GM21526 (cell line): Measurements from ENCODE around the gene MTHFSD.

Source experiments
- ATAC-seq: cut with Tn5 transposase; IDR thresholded peaks from one replicate; pipeline ENCODE4 v1.9.1; 2021; ENCODE audit warnings: moderate library complexity; ENCODE audit not compliant: unreplicated experiment, low FRiP score

The MTHFSD gene

DNA sequence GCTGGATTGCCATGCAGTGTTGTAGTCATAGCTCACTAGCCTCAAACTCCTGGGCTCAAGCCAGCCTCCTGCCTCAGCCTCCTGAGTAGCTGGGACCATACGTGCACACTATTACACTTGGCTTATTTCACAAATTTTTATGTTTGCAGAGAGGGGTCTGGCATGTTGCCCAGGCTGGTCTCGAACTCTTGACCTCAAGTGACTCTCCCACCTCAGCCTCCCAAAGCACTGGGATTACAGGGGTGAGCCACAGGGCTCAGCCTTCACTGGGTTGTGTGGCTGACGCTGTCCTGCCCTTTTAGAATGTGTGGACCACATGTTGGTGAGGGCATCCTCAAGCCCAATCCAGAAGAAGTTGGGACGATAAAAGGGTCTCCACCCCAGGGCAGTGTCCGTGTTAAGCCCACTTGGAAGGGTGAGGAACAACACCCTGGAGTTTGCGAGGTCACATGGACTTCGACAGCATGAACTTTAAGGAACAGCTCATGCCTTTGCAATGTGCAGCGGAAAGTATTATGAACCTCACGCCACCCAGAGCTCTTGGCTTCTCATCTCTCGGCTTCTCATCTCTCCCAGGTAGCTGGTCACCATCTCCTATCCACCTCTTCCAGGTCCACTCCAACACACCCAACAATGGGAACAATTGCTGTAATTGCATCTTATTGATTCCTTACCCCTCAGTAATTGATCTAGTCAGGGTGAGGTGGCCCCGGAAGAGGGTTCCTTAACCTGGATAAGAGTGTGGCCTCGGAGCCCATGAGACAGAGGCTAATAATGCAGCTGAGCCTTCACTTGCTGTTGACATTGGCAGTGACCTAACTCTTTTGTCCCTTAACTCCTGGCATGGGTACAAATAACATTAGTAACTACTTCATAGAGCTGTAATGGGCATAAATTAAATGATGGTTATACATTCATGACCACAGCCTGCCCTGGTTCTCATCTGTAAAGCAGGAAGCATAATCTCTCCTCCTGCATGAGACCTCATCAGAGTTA is 30.0 kb upstream of the MTHFSD start:
- ATAC-seq, result no peak

GRCh38 chr16:86584071-86584685 is 29.1 kb upstream of the MTHFSD start:
- no peak for ATAC-seq

DNA sequence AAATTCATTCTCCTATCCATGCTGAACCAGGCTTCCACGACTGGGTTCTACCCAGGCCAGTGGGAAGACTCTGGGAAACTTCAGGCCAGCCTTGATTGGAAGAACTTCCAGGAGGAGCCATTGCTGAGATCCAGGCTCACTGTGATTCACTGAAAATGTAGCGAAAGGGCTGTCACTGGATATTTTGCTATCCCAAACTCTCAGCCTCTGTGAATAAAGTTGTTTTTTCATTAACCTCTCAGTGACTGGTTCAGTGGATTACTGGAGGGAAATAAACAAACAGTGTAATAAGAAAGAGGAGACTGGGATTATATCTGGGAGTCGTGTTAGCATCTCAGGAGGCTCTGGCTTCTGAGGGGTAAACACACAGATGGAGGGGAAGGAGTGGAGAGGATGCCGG is 26.4 kb upstream of the MTHFSD start:
- no peak for ATAC-seq

DNA sequence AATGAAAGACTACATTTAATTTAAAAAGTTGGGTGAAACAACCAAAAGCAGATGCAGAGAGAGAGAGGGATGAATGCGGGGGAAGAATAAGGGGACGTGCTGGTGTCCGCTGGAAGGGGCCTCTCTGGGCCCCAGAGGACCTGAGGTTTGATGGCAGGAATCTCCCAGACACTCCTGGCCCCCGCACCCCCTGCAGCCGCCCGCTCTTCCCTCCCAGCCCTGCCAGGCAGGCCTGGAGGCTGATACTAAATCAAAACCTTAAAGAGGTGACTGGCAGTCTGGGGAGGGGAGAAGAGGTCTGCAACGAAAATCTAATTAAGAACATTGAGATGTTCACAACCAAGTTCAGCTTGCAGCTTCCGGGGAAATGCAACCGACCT is 25.7 kb upstream of the MTHFSD start:
- ATAC-seq, result no peak

DNA sequence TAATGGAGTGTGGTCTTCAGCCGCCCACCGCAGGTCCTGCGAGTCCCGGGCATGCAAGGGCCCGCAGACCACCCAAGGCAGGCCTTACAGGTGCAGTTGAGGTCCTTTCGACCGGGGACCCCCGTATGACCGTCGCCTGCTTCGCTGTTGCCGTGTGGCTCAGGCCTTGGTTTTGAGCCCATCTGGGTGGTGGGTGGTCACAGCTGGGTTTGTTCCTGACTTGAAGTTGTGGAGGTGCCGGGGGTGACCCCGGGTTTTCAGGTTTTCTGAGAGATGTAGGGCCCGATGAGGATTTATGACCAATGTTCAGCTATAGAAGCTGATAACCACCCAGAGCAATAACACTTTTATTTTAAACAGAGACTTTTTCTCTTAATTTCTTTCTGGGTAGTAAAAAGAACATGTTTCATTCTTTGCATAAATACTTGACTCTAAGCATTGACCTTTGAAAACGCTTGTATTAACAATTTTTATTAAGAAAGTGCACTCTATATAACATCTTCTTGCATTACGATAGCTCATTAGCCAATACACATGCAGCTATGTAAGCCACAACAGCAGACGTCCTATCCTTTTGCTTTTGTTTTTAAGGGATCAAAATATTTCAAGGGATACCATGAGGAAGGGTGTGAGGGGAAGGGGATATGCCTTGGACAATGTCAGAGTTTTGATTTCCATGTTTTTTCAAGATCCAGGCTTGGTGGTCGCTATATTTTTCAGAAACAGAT is 25.2 kb upstream of the MTHFSD start:
- ATAC-seq, result no peak

- no peak for ATAC-seq
Measured at GRCh38 chr16:86579268-86580062, 24.4 kb upstream of the MTHFSD start.

- ATAC-seq, result no peak
Measured at GRCh38 chr16:86578611-86579267, 23.7 kb upstream of the MTHFSD start.

DNA sequence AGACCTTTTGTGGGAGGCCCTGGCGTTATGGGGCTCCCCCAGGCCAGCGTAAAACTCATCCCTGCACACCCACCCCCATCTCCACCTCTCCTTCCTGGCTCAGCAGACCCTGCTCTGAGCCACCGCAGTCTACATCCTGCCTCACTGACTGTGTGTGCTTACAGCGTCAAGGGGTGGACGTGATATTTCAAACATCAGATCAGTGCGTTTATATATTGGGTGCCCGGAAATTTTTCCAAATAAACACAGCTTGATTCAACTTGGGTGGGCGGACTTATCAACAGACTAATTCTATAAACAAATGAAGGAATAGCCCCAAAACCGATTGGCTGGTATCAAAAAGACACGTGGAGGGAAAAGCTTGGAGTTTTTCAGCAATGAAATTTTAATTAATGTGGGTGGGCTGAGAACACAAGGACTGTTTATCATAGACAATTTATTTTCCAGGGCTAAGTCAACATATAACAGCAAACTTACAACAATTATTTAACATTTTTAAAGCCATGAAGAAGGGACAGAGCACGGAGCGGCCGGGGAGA is 23.1 kb upstream of the MTHFSD start, which contains the start of gene FOXL1:
Gene FOXL1, plus strand, starts transcription at position 489 of the 539 bp plus-strand sequence. CDS start 175 bp downstream, outside the sequence.
- no peak for ATAC-seq

- no peak for ATAC-seq
Measured at GRCh38 chr16:86577314-86577971, 22.4 kb upstream of the MTHFSD start.

- no peak for ATAC-seq
Measured at GRCh38 chr16:86576591-86577313, 21.7 kb upstream of the MTHFSD start.

DNA sequence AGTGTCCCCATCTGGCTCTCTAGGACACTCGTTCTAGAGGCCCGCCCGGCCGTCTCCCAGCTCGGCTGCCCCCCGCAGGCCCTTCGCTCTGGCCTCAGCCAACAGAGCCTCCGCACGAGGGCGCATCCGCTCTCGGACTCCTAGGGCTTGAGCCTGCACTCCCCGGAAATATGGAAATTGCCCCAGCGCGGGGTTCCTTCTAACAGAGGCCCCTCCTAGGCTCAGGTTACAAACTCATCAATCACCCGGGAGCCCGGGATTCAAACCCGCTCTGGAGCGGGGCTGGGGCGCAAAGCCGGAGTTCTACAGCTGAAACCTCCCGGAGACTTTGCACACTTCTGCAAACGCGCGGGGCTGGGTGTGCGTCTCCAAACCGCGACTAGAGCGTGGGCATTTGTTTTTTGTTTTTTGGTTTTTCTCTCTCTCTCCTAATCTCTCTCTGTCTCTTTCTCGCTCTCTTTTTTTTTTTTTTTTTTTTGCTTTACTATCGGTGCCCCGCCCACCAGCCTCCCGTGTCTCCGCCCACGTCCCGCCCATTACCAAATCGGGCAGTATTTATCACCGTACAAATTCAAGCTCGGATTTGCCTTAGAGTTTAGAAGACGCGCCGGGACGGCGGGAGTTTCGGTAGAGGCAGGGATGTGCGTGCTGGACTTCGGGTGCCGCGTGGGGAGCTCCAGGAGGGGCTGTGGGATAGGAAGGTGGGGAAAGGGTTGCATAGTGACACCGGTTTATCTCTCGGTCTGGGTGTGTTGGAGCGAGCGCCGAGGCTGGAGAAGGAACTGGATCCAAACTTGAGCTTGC is 20.9 kb upstream of the MTHFSD start:
- no peak for ATAC-seq

DNA sequence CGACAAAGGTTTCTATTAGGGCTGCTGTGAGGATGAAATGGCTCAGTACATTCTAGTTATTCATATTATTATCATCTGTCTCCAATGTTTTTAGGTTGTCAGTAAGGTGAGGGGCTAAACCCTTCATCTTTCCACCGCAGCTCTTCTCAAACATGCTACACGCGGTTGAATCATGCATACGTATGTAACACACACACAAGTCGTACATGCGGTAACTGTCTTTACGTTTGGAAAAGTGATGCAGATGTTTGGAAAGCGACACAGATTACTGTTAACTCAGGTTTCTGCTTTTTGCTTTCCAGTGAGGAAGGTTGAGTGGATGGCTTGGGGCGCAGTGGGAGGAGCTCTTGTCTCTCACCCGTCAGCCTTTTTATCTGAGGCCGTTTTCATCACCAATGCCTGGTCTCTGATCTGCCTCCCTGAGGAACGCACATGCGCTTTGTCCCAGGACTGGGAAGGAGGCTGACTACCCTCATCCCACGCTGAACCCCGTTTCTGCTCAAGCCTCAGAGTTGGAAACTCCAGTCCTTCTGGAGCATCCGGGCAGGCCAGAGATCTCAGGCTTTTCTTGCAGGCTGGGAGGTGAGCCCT is 20.2 kb upstream of the MTHFSD start:
- ATAC-seq, result no peak

DNA sequence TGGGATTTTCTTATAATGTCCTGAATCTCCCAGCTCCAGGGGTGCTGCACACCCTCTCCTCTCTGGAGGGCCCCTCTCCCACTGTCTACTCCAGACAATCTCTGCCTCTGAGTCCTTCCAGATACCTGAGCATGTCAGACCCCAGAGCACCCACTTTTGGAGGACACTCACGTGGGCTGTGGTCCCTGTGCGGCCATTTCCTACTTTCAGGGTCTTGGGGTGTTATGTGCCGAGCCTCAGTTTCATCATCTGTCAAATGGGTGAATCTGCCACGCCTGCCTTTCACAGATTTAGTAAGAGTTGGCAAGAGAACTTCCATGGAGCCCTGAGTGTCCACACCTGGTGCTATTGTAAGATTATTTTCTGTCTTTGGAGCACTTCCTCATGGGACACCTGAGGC is 19.6 kb upstream of the MTHFSD start:
- no peak for ATAC-seq

DNA sequence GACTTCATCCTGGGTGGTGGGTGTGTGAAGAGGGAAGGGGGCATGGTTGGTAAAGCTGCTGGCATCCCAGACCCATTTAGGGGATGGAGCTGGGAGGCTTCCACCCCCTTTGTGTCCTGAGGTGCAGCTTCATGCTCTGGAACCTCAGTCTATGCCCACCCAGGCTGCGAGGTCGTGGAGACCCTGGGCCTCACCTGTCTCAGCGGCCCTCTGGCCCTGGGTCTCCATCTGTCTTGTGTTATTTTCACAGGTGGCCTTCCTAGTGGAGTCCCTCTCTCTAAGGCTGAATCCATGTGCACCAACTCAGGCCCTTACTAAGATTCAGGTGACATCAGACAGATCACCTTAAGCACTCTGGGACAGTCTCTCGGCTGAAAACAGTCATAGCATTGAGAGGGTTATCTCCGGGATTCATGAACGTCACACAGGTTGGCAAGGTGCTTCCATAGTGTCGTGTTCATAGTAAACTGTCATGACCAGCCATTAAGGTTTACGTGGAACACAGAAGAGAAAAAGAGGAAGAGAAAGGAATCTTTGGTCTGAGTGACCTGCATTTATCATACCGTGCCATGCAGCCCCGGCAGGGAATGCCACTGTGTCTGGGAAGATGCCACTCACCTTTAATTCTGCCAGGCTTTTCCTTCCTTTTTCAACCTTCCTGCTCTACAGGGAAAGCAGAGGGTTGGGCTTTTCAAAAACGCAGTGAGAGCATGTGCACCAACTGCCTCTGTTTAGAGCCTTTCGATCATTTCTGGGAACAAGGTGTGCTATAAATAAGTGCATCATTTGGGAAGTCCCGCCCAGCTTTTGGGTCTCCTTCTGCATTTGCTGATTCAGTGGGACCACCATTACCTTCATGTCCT is 18.8 kb upstream of the MTHFSD start:
- ATAC-seq, result no peak

- no peak for ATAC-seq
Measured at GRCh38 chr16:86573215-86573614, 18.2 kb upstream of the MTHFSD start.

DNA sequence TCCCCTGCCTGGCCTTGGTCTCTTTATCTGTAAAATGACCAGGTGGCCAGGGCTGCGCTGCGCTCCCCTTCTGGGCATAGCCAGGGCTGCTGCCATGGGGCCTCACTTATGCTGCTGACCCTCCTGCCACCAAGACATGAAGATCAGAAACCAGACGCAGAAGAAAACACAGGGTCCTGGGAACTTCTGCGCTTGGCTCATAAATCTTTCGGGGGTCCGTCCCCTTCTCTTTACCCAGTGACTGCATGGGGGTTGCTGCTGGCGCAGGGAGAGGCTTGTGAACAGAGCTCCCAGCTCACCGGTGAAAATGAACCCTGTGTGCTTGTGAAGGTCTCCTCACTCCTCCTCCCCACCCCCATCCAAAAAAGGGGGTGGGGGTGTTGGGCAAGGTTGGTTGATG is 17.6 kb upstream of the MTHFSD start:
- ATAC-seq, result no peak
